CD4-positive, alpha-beta T cell treated with Interleukin-1 beta for 1 hour (primary cell): ENCODE data around the gene WDR74.
"Not testable (repeated sequence)": the region's sequence is repeated elsewhere in the genome, so short reads cannot be mapped to it uniquely, and the experiment has no call there.

Source experiments
- DNase-seq, 2 donors: peaks; one replicate each; pipeline ENCODE4 v3.0.0-alpha.2; 2020 to 2022

WDR74 gene

GRCh38 chr11:62839050-62839945 lies at the start of gene WDR74:
TSS of gene WDR74 (minus strand) at chr11:62839590. CDS start at chr11:62839570, 20 bp downstream.
- peak; percentile 94 for DNase-seq

- no peak for DNase-seq
Observed at GRCh38 chr11:62889126-62889483, 49.7 kb upstream of the WDR74 start.

- DNase-seq = no peak
Observed at GRCh38 chr11:62888406-62888805, 49.0 kb upstream of the WDR74 start.

- no peak for DNase-seq
Observed at GRCh38 chr11:62885137-62885750, 45.9 kb upstream of the WDR74 start.

- DNase-seq = no peak
Observed at GRCh38 chr11:62883673-62884072, 44.3 kb upstream of the WDR74 start.

GRCh38 chr11:62882788-62883501 lies 43.6 kb upstream of the WDR74 start:
- no peak for DNase-seq

- no peak for DNase-seq
Observed at GRCh38 chr11:62882431-62882749, 43.0 kb upstream of the WDR74 start.

- peak; percentile 90 to 92 for DNase-seq
Observed at GRCh38 chr11:62881579-62882430, 42.4 kb upstream of the WDR74 start.

- DNase-seq = peak; percentile 84 to 85
Observed at GRCh38 chr11:62880803-62881578, 41.6 kb upstream of the WDR74 start, which contains the start of gene SLC3A2. TSS of gene SLC3A2 (plus strand) at chr11:62880896. CDS start at chr11:62881024, 128 bp downstream.

GRCh38 chr11:62880231-62880802 lies 40.9 kb upstream of the WDR74 start:
- peak in 1 of 2 donors; percentile 15 for DNase-seq

- no peak for DNase-seq
Observed at GRCh38 chr11:62879235-62879978, 40.0 kb upstream of the WDR74 start.

- no peak for DNase-seq
Observed at GRCh38 chr11:62876712-62877111, 37.3 kb upstream of the WDR74 start.

GRCh38 chr11:62875698-62876478 lies 36.5 kb upstream of the WDR74 start:
- no peak for DNase-seq

GRCh38 chr11:62874851-62875250 lies 35.5 kb upstream of the WDR74 start:
- no peak for DNase-seq

- no peak for DNase-seq
Observed at GRCh38 chr11:62865635-62866034, 26.2 kb upstream of the WDR74 start.

- DNase-seq = no peak
Observed at GRCh38 chr11:62863687-62864335, 24.4 kb upstream of the WDR74 start.

- not testable (repeated sequence) for DNase-seq
Observed at GRCh38 chr11:62861564-62862192, 22.3 kb upstream of the WDR74 start.

- no peak for DNase-seq
Observed at GRCh38 chr11:62860835-62861563, 21.6 kb upstream of the WDR74 start.
